WTC11 (cell line): ENCODE measurements around the gene WTAP. TPM values are rescaled to one million over a fixed set of nuclear protein-coding genes. Genes with fewer than 3 reads are reported as not detected.

Experiments used
- ATAC-seq: fragments of 200-7000 bp; cut with Tn5 transposase; 2 replicates; pipeline ENCODE4 v1.10.0; 2021; ENCODE audit warnings: mild to moderate bottlenecking, moderate library complexity
- CTCF ChIA-PET: fragments of 300-600 bp; sonication (Branson Sonifier 250); formaldehyde crosslinking; loops from one replicate; lab custom pipeline; 2021; ENCODE audit warnings: antibody characterized with exemption; lab: Charles Lee
- POLR2A ChIA-PET: fragments of 350-600 bp; sonication (Branson Sonifier 250); formaldehyde crosslinking; loops from one replicate; lab custom pipeline; 2021; ENCODE audit warnings: antibody characterized with exemption; lab: Charles Lee
- DNase-seq: peaks from one replicate; pipeline ENCODE4 v3.0.0; 2021; ENCODE audit warnings: low spot score
- H3K27ac Mint-ChIP-seq: 2 replicates; pipeline ENCODE4 v1.8.0; 2021; ENCODE audit warnings: mixed read lengths
- H3K27me3 Mint-ChIP-seq: 2 replicates; pipeline ENCODE4 v1.8.0; 2021; ENCODE audit warnings: low read depth, mild to moderate bottlenecking, moderate library complexity, mixed read lengths
- H3K36me3 Mint-ChIP-seq: 2 replicates; pipeline ENCODE4 v1.8.0; 2021; ENCODE audit warnings: mixed read lengths
- H3K4me1 Mint-ChIP-seq: 2 replicates; pipeline ENCODE4 v1.8.0; 2022; ENCODE audit warnings: mixed read lengths
- H3K4me3 Mint-ChIP-seq: 2 replicates; pipeline ENCODE4 v1.8.0; 2021; ENCODE audit warnings: mild to moderate bottlenecking, moderate library complexity, mixed read lengths
- H3K9me3 Mint-ChIP-seq: 2 replicates; pipeline ENCODE4 v1.8.0; 2021; ENCODE audit warnings: mixed read lengths
- AFF4 ChIP-seq: sonication (generic); formaldehyde crosslinking; IDR thresholded peaks from 2 replicates; pipeline ENCODE4 v1.8.1; 2023; ENCODE audit warnings: mild to moderate bottlenecking, missing genetic modification reagents, borderline replicate concordance
- ATF2 ChIP-seq: sonication (generic); formaldehyde crosslinking; IDR thresholded peaks from 2 replicates; pipeline ENCODE4 v1.8.1; 2022; ENCODE audit warnings: low read depth, missing genetic modification reagents, borderline replicate concordance
- CDX4 ChIP-seq: fragments of 250-450 bp; sonication (Bioruptor Pico); IDR thresholded peaks from 2 replicates; pipeline ENCODE4 v1.9.0; 2021; ENCODE audit warnings: moderate library complexity, mild to moderate bottlenecking, inconsistent platforms, borderline replicate concordance
- CREM ChIP-seq: sonication (generic); formaldehyde crosslinking; IDR thresholded peaks from 2 replicates; pipeline ENCODE4 v1.8.1; 2022; ENCODE audit warnings: mild to moderate bottlenecking, missing genetic modification reagents, moderate library complexity
- ELF4 ChIP-seq: sonication (generic); formaldehyde crosslinking; IDR thresholded peaks from 2 replicates; pipeline ENCODE4 v1.8.1; 2022; ENCODE audit warnings: low read depth, mild to moderate bottlenecking, moderate library complexity, missing genetic modification reagents
- GTF2I ChIP-seq: fragments of 250-450 bp; sonication (Bioruptor Pico); conservative IDR thresholded peaks from 2 replicates; pipeline ENCODE4 v1.4.0; 2021; ENCODE audit warnings: mild to moderate bottlenecking
- MLX ChIP-seq: sonication (generic); formaldehyde crosslinking; IDR thresholded peaks from 2 replicates; pipeline ENCODE4 v1.8.1; 2023; ENCODE audit warnings: mild to moderate bottlenecking, missing genetic modification reagents, moderate library complexity
- MYBL2 ChIP-seq: sonication (generic); formaldehyde crosslinking; IDR thresholded peaks from 2 replicates; pipeline ENCODE4 v1.8.1; 2023; ENCODE audit warnings: mild to moderate bottlenecking, moderate library complexity, missing genetic modification reagents
- NFE2L1 ChIP-seq: sonication (generic); formaldehyde crosslinking; IDR thresholded peaks from 2 replicates; pipeline ENCODE4 v1.8.1; 2023; ENCODE audit warnings: missing genetic modification reagents
- PREB ChIP-seq: sonication (generic); formaldehyde crosslinking; IDR thresholded peaks from 2 replicates; pipeline ENCODE4 v1.8.1; 2022; ENCODE audit warnings: mild to moderate bottlenecking, missing genetic modification reagents, moderate library complexity, borderline replicate concordance
- SOX15 ChIP-seq: fragments of 250-450 bp; sonication (Bioruptor Pico); IDR thresholded peaks from 2 replicates; pipeline ENCODE4 v1.9.0; 2021; ENCODE audit warnings: mild to moderate bottlenecking
- SP1 ChIP-seq: sonication (generic); formaldehyde crosslinking; conservative IDR thresholded peaks from 2 replicates; pipeline ENCODE4 v1.8.1; 2022; ENCODE audit warnings: missing genetic modification reagents
- TP53 ChIP-seq: sonication (generic); formaldehyde crosslinking; IDR thresholded peaks from 2 replicates; pipeline ENCODE4 v1.8.1; 2023; ENCODE audit warnings: mild to moderate bottlenecking, missing genetic modification reagents
- ZBTB43 ChIP-seq: sonication (generic); formaldehyde crosslinking; IDR thresholded peaks from 2 replicates; pipeline ENCODE4 v1.8.1; 2023; ENCODE audit warnings: mild to moderate bottlenecking, missing genetic modification reagents
- ZNF263 ChIP-seq: sonication (generic); formaldehyde crosslinking; IDR thresholded peaks from 2 replicates; pipeline ENCODE4 v1.8.1; 2022; ENCODE audit warnings: low read depth, mild to moderate bottlenecking, moderate library complexity, missing genetic modification reagents
- ZNF317 ChIP-seq: sonication (generic); formaldehyde crosslinking; IDR thresholded peaks from 2 replicates; pipeline ENCODE4 v1.8.1; 2023; ENCODE audit warnings: low read depth, mild to moderate bottlenecking, moderate library complexity, missing genetic modification reagents, borderline replicate concordance
- ZNF396 ChIP-seq: fragments of 250-450 bp; sonication (Bioruptor Pico); IDR thresholded peaks from 2 replicates; pipeline ENCODE4 v1.8.0; 2021; ENCODE audit warnings: mild to moderate bottlenecking, moderate library complexity, borderline replicate concordance
- ZNF416 ChIP-seq: fragments of 250-450 bp; sonication (Bioruptor Pico); IDR thresholded peaks from 2 replicates; pipeline ENCODE4 v1.9.0; 2021; ENCODE audit warnings: mild to moderate bottlenecking, inconsistent platforms
- ZNF532 ChIP-seq: fragments of 250-450 bp; sonication (Bioruptor Pico); IDR thresholded peaks from 2 replicates; pipeline ENCODE4 v1.9.0; 2021; ENCODE audit warnings: mild to moderate bottlenecking, borderline replicate concordance
- total RNA-seq: library from RNA; stranded (reverse); gene quantifications from 3 replicates; pipeline ENCODE4 v1.2.3, GENCODE V29; 2021

The WTAP gene
- total RNA-seq, 1 experiment from 2014 or later, result 88.8 TPM

GRCh38 chr6:159681191-159681880, 46.0 kb upstream of the WTAP start:
- ChIA-PET POLR2A (interaction anchor here (0.6 kb wide), 1 partner anchor 40 kb away, joined by 5 read pairs; no protein-coding TSS in a partner anchor), CTCF (interaction anchor here (0.6 to 3.1 kb wide), 3 partner anchors 26 to 102 kb away, joined by 3 to 8 read pairs (median 8); no protein-coding TSS in a partner anchor)
- H3K36me3 Mint-ChIP-seq, result peaks cover 42% of the 10 kb centered on the region
- no peaks in the 10 kb centered on the region for H3K4me1 Mint-ChIP-seq
- H3K4me3 Mint-ChIP-seq, result no peak overlapping the region
- no peak for TF ChIP-seq ZNF263 (CRISPR knock-in tag)
- no peak for TF ChIP-seq GTF2I (CRISPR knock-in tag)
- TF ChIP-seq CDX4 (CRISPR knock-in tag), result no peak
- TF ChIP-seq SP1 (CRISPR knock-in tag), result no peak
- TF ChIP-seq ZBTB43 (CRISPR knock-in tag), result no peak
- TF ChIP-seq ZNF396 (CRISPR knock-in tag), result no peak
- no peak for TF ChIP-seq ELF4 (CRISPR knock-in tag)
- TF ChIP-seq AFF4 (CRISPR knock-in tag), result no peak
- TF ChIP-seq ZNF416 (CRISPR knock-in tag), result no peak
- no peak for TF ChIP-seq SOX15 (CRISPR knock-in tag)
- TF ChIP-seq MYBL2 (CRISPR knock-in tag), result no peak
- TF ChIP-seq ATF2 (CRISPR knock-in tag), result no peak
- TF ChIP-seq PREB (CRISPR knock-in tag), result no peak
- TF ChIP-seq CREM (CRISPR knock-in tag), result no peak
- TF ChIP-seq MLX (CRISPR knock-in tag), result no peak
- TF ChIP-seq NFE2L1 (CRISPR knock-in tag), result no peak
- TF ChIP-seq TP53, result no peak
- TF ChIP-seq ZNF532, result no peak
- no peak for TF ChIP-seq ZNF317
- DNase-seq (no peak), ATAC-seq (no peak)
- H3K27ac Mint-ChIP-seq, result no peak overlapping the region; the same call in 1 of the 2 replicates
- no peaks in the 10 kb centered on the region for H3K9me3 Mint-ChIP-seq
- H3K27me3 Mint-ChIP-seq, result no peaks in the 10 kb centered on the region
